GM12891 (cell line): ENCODE data around the gene TLE5.
A peak's percentile ranks its signal among the peaks of the same experiment; 100 is the strongest.
"Not testable (repeated sequence)": the region's sequence is repeated elsewhere in the genome, so short reads cannot be mapped to it uniquely, and the experiment has no call there.

Source experiments
- DNase-seq: peaks from one replicate; pipeline ENCODE4 v3.0.0; 2011; ENCODE audit warnings: low spot score; ENCODE audit not compliant: insufficient read length
- FAIRE-seq: peaks from 2 replicates; lab custom pipeline; 2011; peaks lifted over from hg19 to GRCh38; lab: Jason Lieb, UNC
- PAX5 ChIP-seq: IDR thresholded peaks from 2 replicates; pipeline ENCODE4 v1.6.1; 2011; ENCODE audit warnings: low read length, moderate library complexity, mild to moderate bottlenecking; ENCODE audit not compliant: insufficient read depth, severe bottlenecking
- POLR2A ChIP-seq: IDR thresholded peaks from 2 replicates; pipeline ENCODE4 v1.6.1; 2011; ENCODE audit warnings: low read depth, low read length, control low read depth
- POLR2AphosphoS5 ChIP-seq: IDR thresholded peaks from 2 replicates; pipeline ENCODE4 v1.6.1; 2011; ENCODE audit warnings: low read depth, low read length, control low read depth
- POU2F2 ChIP-seq: IDR thresholded peaks from 2 replicates; pipeline ENCODE4 v1.6.1; 2011; ENCODE audit warnings: low read depth, mild to moderate bottlenecking, control low read depth, low read length, moderate library complexity
- SPI1 ChIP-seq: IDR thresholded peaks from 2 replicates; pipeline ENCODE4 v1.6.1; 2011; ENCODE audit warnings: low read depth, low read length, control low read depth
- TAF1 ChIP-seq: IDR thresholded peaks from 2 replicates; pipeline ENCODE4 v1.6.1; 2011; ENCODE audit warnings: low read depth, low read length, control low read depth

TLE5 gene

GRCh38 chr19:3054972-3055740, 7.1 kb downstream of the TLE5 start:
- FAIRE-seq (no peak), DNase-seq (no peak)

GRCh38 chr19:3054265-3054971, 7.9 kb downstream of the TLE5 start:
- DNase-seq (no peak), FAIRE-seq (no peak)
- TF ChIP-seq POLR2AphosphoS5 (0 out of 2 replicates have a peak, but pooled peaks have one; percentile 15), POLR2A (no peak)

More at GRCh38 chr19:3054972-3055740, 7.1 kb downstream of the TLE5 start:
- TF ChIP-seq POLR2A (0 out of 2 replicates have a peak, but pooled peaks have one; percentile 7), POLR2AphosphoS5 (no peak)

DNA sequence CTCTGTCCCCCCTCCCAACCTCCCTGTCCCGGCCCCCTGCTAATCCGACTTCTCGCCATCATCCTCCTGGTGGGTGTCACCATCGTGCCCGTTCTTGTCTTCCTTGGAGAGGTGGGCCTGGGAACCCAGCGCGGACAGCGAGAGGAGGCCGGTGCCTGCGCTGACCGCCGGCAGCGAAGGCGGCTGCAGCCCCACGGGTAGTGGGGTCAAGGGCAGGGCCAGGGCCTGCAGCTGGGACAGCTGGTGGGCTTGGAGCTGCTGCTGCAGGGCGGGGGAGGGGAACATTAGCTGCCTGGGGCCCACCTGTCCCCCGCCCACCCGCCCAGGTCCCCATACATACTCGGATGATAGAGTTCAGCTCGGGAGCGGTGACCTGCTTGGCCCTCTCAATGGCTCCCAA, 8.5 kb downstream of the TLE5 start:
- FAIRE-seq (no peak), DNase-seq (no peak)
- TF ChIP-seq PAX5 = no peak

DNA sequence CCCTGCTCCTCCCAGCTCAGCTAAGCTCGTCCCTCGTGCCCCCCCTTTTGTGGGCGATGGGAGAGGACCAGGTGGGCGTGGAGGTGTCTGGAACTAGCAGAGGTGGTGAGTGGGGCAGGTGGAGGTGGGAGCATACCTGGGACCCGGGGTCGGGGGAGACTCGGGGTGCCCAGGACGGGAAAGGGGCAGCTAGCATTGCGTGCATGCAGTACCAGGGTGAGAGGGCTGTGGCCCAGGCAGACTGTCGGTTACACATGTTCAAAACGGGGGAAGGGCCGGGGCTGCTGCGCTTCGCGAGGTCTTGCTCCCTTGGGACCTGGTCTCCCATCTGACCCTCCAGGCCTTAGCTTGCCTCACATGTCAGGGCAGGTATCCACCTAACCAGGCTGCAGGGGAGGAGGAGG, 9.1 kb downstream of the TLE5 start:
- DNase-seq (no peak), FAIRE-seq (peak; percentile 28)
- TF ChIP-seq TAF1 (no peak), POLR2AphosphoS5 (0 out of 2 replicates have a peak, but pooled peaks have one; percentile 37)

DNA sequence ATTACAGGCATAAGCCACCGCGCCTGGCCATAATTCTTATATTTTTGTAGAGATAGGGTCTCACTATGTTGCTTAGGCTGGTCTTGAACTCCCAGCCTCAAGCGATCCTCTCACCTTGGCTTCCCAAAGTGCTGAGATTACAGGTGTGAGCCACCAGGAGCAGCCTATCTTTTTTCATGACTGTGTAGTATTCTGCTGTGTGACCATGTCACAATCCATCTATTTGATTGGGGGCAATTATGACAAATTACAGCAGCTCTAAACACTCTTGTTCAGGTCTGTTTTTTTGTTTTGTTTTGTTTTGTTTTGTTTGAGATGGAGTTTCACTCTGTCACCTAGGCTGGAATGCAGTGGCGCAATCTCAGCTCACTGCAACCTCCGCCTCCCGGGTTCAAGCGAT, 12.3 kb downstream of the TLE5 start:
- not testable (repeated sequence) for DNase-seq, FAIRE-seq

DNA sequence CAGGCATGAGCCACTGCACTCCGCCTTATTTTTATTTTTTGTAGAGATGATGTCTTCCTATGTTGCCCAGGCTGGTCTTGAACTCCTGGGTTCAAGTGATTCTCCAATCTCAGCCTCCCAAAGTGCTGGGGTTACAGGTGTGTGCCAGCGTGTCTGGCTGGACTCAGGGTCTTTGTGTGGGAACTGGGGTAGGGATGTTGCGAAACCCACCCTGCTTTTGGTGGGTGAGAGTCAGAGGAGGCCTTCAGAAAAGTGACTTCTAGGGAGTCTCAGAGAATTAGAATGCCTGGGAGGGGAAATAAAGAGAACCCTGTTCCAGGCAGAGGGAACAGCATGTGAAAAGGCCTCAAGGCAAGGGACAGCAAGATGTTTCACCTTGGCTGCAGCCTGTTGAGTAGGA, 13.2 kb downstream of the TLE5 start:
- TF ChIP-seq POLR2A = no peak
- TF ChIP-seq SPI1 = no peak
- no peak for TF ChIP-seq TAF1
- TF ChIP-seq PAX5 = no peak
- no peak for TF ChIP-seq POLR2AphosphoS5
- no peak for TF ChIP-seq POU2F2
- FAIRE-seq (no peak), DNase-seq (no peak)

DNA sequence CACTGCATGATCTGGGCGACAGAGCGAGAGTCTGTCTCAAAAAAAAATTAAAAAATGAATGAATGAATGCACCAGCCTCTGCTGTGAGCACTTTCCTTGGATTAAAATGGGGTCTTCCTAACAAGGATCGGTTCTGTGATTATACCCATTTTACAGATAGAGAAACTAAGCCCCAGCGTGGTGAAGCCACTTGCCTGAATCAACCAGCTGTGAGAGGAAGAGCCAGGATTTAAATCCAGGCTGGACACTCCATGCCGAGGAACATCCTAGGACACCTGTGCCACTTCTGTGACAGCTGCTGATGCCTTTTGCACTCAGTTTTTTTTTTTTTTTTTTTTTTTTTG, 14.1 kb downstream of the TLE5 start:
- TF ChIP-seq SPI1 (no peak), TAF1 (no peak), POLR2A (no peak), PAX5 (no peak), POLR2AphosphoS5 (no peak), POU2F2 (no peak)
- FAIRE-seq (no peak), DNase-seq (no peak)

DNA sequence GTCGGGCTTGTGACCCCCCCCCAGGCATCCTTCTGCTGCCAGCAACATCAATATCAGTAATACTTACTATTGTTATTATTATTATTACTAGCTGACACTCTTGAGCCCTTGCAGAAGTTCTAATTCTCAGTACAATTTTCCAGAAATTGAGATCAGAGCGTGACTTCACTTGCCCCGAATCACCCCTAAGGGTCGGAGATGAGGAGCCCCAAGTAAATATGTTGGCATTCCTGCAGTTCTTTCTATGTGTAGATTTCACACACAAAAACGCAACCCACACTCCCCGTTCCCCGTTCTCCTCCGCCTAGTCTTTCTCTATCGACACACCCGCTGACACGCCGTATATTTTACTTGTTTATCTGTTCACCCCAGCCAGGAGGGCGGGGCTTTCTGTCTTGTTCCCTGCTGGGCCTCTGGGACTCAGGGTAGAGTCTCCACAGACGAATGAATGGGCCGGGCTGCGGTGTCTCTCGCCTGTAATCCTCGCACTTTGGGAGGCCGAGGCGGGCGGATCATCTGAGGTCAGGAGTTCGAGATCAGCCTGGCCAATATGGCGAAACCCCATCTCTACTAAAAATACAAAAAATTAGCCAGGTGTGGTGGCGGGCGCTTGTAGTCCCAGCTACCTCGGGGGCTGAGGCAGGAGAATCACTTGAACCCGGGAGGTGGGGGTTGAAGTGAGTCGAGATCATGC, 14.7 kb downstream of the TLE5 start:
- FAIRE-seq = no peak
- DNase-seq = no peak
- no peak for TF ChIP-seq POU2F2
- no peak for TF ChIP-seq TAF1
- TF ChIP-seq POLR2A = no peak
- no peak for TF ChIP-seq POLR2AphosphoS5
- no peak for TF ChIP-seq PAX5
- no peak for TF ChIP-seq SPI1

- FAIRE-seq (no peak), DNase-seq (no peak)
- TF ChIP-seq POLR2AphosphoS5 (no peak), PAX5 (no peak), TAF1 (no peak), SPI1 (no peak), POU2F2 (no peak), POLR2A (no peak)
Observed at GRCh38 chr19:3046698-3047495, 15.4 kb downstream of the TLE5 start.
